IPS-18a (cell line): ENCODE results near the gene MRPL39.
A peak's percentile ranks its signal among the peaks of the same experiment; 100 is the strongest.

Experiments
- H3K27ac ChIP-seq: one replicate; pipeline ENCODE4 v1.5.1; 2013; ENCODE audit warnings: low read length
- H3K27me3 ChIP-seq: one replicate; pipeline ENCODE4 v1.6.1; 2013; ENCODE audit warnings: mild to moderate bottlenecking, low read length; ENCODE audit not compliant: control insufficient read depth, insufficient read depth
- H3K36me3 ChIP-seq: one replicate; pipeline ENCODE4 v1.6.1; 2013; ENCODE audit warnings: low read depth, low read length; ENCODE audit not compliant: control insufficient read depth
- H3K4me1 ChIP-seq: one replicate; pipeline ENCODE4 v1.6.1; 2013; ENCODE audit warnings: low read depth, low read length; ENCODE audit not compliant: control insufficient read depth
- H3K4me3 ChIP-seq: one replicate; pipeline ENCODE4 v1.5.1; 2013; ENCODE audit warnings: low read length
- H3K9ac ChIP-seq: one replicate; pipeline ENCODE4 v1.6.1; 2013; ENCODE audit warnings: mild to moderate bottlenecking, low read length, moderate library complexity
- H3K9me3 ChIP-seq: one replicate; pipeline ENCODE4 v1.6.1; 2013; ENCODE audit warnings: low read depth, low read length; ENCODE audit not compliant: control insufficient read depth

MRPL39 gene

GRCh38 chr21:25607151-25608043, at the start of gene MRPL39:
Gene MRPL39, minus strand, starts transcription at chr21:25607481. Its CDS starts 6 bp downstream, at chr21:25607475.
- Histone ChIP-seq H3K4me1 (peaks cover 3% of the 10 kb centered on the region), H3K27ac (no peak within 1 kb of the TSS), H3K9ac (peak within 1 kb of the TSS; percentile 83), H3K9me3 (no peaks in the 10 kb centered on the region), H3K4me3 (peak within 1 kb of the TSS; percentile 88), H3K27me3 (no peaks in the 10 kb centered on the region), H3K36me3 (peaks cover 26% of the 10 kb centered on the region)

GRCh38 chr21:25656412-25656811, 49.1 kb upstream of the MRPL39 start:
- Histone ChIP-seq H3K27me3 (no peaks in the 10 kb centered on the region), H3K27ac (no peak overlapping the region), H3K9ac (no peak overlapping the region), H3K4me1 (peaks cover 12% of the 10 kb centered on the region), H3K4me3 (no peak overlapping the region), H3K9me3 (peaks cover 3% of the 10 kb centered on the region), H3K36me3 (no peaks in the 10 kb centered on the region)

- Histone ChIP-seq H3K9ac (no peak overlapping the region), H3K36me3 (no peaks in the 10 kb centered on the region), H3K4me3 (no peak overlapping the region), H3K27ac (no peak overlapping the region), H3K4me1 (no peaks in the 10 kb centered on the region), H3K27me3 (no peaks in the 10 kb centered on the region), H3K9me3 (no peaks in the 10 kb centered on the region)
Observed at GRCh38 chr21:25649146-25649545, 41.9 kb upstream of the MRPL39 start.

GRCh38 chr21:25647647-25648046, 40.4 kb upstream of the MRPL39 start:
- no peak overlapping the region for H3K27ac ChIP-seq
- H3K4me1 ChIP-seq, result no peaks in the 10 kb centered on the region
- no peak overlapping the region for H3K4me3 ChIP-seq
- H3K27me3 ChIP-seq, result no peaks in the 10 kb centered on the region
- H3K9me3 ChIP-seq, result no peaks in the 10 kb centered on the region
- no peaks in the 10 kb centered on the region for H3K36me3 ChIP-seq
- no peak overlapping the region for H3K9ac ChIP-seq

- Histone ChIP-seq H3K9me3 (no peaks in the 10 kb centered on the region), H3K36me3 (no peaks in the 10 kb centered on the region), H3K4me1 (no peaks in the 10 kb centered on the region), H3K4me3 (no peak overlapping the region), H3K9ac (no peak overlapping the region), H3K27ac (no peak overlapping the region), H3K27me3 (no peaks in the 10 kb centered on the region)
Observed at GRCh38 chr21:25646474-25646873, 39.2 kb upstream of the MRPL39 start.

- Histone ChIP-seq H3K9me3 (no peaks in the 10 kb centered on the region), H3K27ac (no peak overlapping the region), H3K4me3 (no peak overlapping the region)
Observed at GRCh38 chr21:25643486-25643885, 36.2 kb upstream of the MRPL39 start.

GRCh38 chr21:25640943-25641292, 33.6 kb upstream of the MRPL39 start:
- H3K36me3 ChIP-seq, result no peaks in the 10 kb centered on the region
- peaks cover 11% of the 10 kb centered on the region for H3K4me1 ChIP-seq
- no peak overlapping the region for H3K27ac ChIP-seq
- H3K9me3 ChIP-seq, result no peaks in the 10 kb centered on the region
- peak overlapping the region; percentile 71 for H3K4me3 ChIP-seq
- peaks cover 33% of the 10 kb centered on the region for H3K27me3 ChIP-seq
- no peak overlapping the region for H3K9ac ChIP-seq

More at GRCh38 chr21:25643486-25643885, 36.2 kb upstream of the MRPL39 start:
- Histone ChIP-seq H3K9ac (no peak overlapping the region), H3K27me3 (peaks cover 22% of the 10 kb centered on the region), H3K36me3 (no peaks in the 10 kb centered on the region), H3K4me1 (peaks cover 4% of the 10 kb centered on the region)

- H3K9ac ChIP-seq, result peak overlapping the region; percentile 67
- peaks cover 33% of the 10 kb centered on the region for H3K27me3 ChIP-seq
- H3K4me1 ChIP-seq, result peaks cover 11% of the 10 kb centered on the region
- H3K4me3 ChIP-seq, result peak overlapping the region; percentile 71
- H3K27ac ChIP-seq, result no peak overlapping the region
- H3K36me3 ChIP-seq, result no peaks in the 10 kb centered on the region
- H3K9me3 ChIP-seq, result no peaks in the 10 kb centered on the region
Observed at GRCh38 chr21:25640202-25640942, 33.1 kb upstream of the MRPL39 start.

- no peak overlapping the region for H3K27ac ChIP-seq
- peak overlapping the region; percentile 71 for H3K4me3 ChIP-seq
- H3K27me3 ChIP-seq, result peaks cover 33% of the 10 kb centered on the region
Observed at GRCh38 chr21:25639551-25640201, 32.4 kb upstream of the MRPL39 start.

GRCh38 chr21:25638660-25639550, 31.6 kb upstream of the MRPL39 start, which contains the start of gene JAM2:
Gene JAM2, plus strand, starts transcription at chr21:25639258. Its CDS starts 564 bp downstream, at chr21:25639822.
- peak within 1 kb of the TSS; percentile 71 for H3K4me3 ChIP-seq
- H3K9me3 ChIP-seq, result no peaks in the 10 kb centered on the region
- H3K27me3 ChIP-seq, result peaks cover 33% of the 10 kb centered on the region
- H3K9ac ChIP-seq, result peak within 1 kb of the TSS; percentile 67
- no peaks in the 10 kb centered on the region for H3K36me3 ChIP-seq
- H3K4me1 ChIP-seq, result peaks cover 11% of the 10 kb centered on the region
- no peak within 1 kb of the TSS for H3K27ac ChIP-seq

More at GRCh38 chr21:25639551-25640201, 32.4 kb upstream of the MRPL39 start:
- Histone ChIP-seq H3K9ac (peak overlapping the region; percentile 67), H3K36me3 (no peaks in the 10 kb centered on the region), H3K9me3 (no peaks in the 10 kb centered on the region), H3K4me1 (peaks cover 11% of the 10 kb centered on the region)
